SU-DHL-6 (cell line): ENCODE data around the gene BDNF.

Experiments used
- CTCF ChIP-seq: fragments of 200-600 bp; sonication (generic); IDR thresholded peaks from one replicate; pipeline ENCODE4 v1.5.1; 2017; ENCODE audit warnings: antibody characterized with exemption, mild to moderate bottlenecking, low read length, moderate library complexity; ENCODE audit not compliant: insufficient read depth, poor library complexity, severe bottlenecking
- EZH2phosphoT487 ChIP-seq: fragments of 200-600 bp; sonication (generic), shearing (Covaris generic); conservative IDR thresholded peaks from 2 replicates; pipeline ENCODE4 v1.6.1; 2018; ENCODE audit warnings: mild to moderate bottlenecking, antibody characterized with exemption, low read length, moderate library complexity, mixed read lengths

DNA sequence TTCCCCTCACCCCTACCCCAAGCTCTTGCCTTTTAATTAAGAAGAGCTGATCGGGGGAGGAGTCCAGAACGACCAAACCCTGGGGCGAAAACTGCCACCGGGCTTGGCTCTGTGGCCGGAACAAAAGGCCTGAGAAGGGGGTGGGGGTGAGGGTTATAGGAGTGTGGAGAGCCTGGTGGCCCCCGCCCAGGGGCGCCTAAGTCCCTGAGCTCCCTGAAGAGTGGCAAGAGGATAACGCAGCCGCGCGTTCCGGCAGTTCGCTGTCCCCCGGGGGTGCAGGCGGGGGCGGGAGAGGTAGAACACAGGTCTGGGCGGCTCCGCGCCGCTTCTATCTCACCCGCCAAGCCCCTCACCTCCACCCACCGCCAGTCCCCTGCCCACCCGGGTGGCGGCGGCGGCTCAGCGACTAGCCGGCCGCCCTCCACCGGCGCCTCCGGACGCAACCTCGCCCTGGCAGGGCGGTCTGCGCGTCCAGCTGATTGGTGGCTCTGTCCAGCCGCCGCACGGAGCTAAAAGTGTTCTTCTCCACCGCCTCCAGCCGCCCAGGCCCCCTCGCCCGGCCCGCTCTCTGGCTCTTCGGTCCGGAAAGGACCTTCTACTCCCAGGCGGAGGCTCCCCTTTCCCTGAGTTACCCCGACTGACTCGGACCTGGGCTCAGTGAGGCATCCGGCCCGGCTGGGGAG is 18.7 kb upstream of the BDNF start:
- TF ChIP-seq CTCF (no peak), EZH2phosphoT487 (no peak)
